Chondrocyte (in vitro differentiated cells): ENCODE data around the gene DCDC1. TPM values are rescaled to one million over a fixed set of nuclear protein-coding genes. Genes with fewer than 3 reads are reported as not detected.
"Not testable (repeated sequence)": the region's sequence is repeated elsewhere in the genome, so short reads cannot be mapped to it uniquely, and the experiment has no call there.

Source experiments
- DNase-seq: peaks from one replicate; pipeline ENCODE4 v3.0.0; 2021; ENCODE audit warnings: mixed read lengths, low spot score
- H3K27ac Mint-ChIP-seq: one replicate; pipeline ENCODE4 v1.8.0; 2021; ENCODE audit warnings: mild to moderate bottlenecking, moderate library complexity, mixed read lengths; ENCODE audit not compliant: unreplicated experiment
- H3K27me3 Mint-ChIP-seq: 2 replicates; pipeline ENCODE4 v1.8.0; 2021; ENCODE audit warnings: low read depth, mixed read lengths
- H3K36me3 Mint-ChIP-seq: 2 replicates; pipeline ENCODE4 v1.8.0; 2021; ENCODE audit warnings: low read depth, mixed read lengths
- H3K4me1 Mint-ChIP-seq: 2 replicates; pipeline ENCODE4 v1.8.0; 2021; ENCODE audit warnings: low read depth, mild to moderate bottlenecking, mixed read lengths
- H3K4me3 Mint-ChIP-seq: one replicate; pipeline ENCODE4 v1.8.0; 2021; ENCODE audit warnings: mild to moderate bottlenecking, moderate library complexity, mixed read lengths; ENCODE audit not compliant: unreplicated experiment
- H3K9me3 Mint-ChIP-seq: 2 replicates; pipeline ENCODE4 v1.8.0; 2021; ENCODE audit warnings: low read depth, mixed read lengths
- total RNA-seq: library from RNA; stranded (reverse); gene quantifications from 3 replicates; pipeline ENCODE4 v1.2.1, GENCODE V29; 2021
- TF ChIP-seq, protein P1 (sequence below): fragments of 200-600 bp; sonication (generic); IDR thresholded peaks from 2 replicates; pipeline ENCODE4 v1.5.0; 2021; ENCODE audit warnings: antibody characterized with exemption, mild to moderate bottlenecking, moderate library complexity

DCDC1 gene
- total RNA-seq, 1 donor from 2014 or later, result not detected

DNA sequence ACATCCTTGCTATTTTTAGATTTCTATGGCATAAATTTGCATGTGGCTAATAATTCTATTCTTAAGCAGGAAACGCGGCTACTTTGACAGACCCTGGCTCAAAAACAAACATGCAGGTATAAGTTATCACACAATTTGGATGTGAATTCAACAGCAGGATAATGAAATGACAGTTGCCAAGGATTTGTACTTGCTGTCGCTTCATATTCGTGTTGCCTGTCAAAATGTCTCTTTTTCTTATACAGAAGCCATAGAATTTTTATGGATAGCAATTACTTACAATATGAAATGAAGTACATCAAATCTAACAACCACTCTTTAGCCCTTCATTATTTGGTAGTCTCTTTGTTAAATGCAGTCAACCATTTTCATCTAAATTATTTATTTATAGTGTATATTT lies 46.4 kb downstream of the DCDC1 start:
- Mint-ChIP-seq H3K9me3 (no peaks in the 10 kb centered on the region), H3K27ac (no peak overlapping the region), H3K4me3 (no peak overlapping the region), H3K36me3 (no peaks in the 10 kb centered on the region), H3K4me1 (no peaks in the 10 kb centered on the region), H3K27me3 (peaks cover 2% of the 10 kb centered on the region)
- TF ChIP-seq, protein P1, sequence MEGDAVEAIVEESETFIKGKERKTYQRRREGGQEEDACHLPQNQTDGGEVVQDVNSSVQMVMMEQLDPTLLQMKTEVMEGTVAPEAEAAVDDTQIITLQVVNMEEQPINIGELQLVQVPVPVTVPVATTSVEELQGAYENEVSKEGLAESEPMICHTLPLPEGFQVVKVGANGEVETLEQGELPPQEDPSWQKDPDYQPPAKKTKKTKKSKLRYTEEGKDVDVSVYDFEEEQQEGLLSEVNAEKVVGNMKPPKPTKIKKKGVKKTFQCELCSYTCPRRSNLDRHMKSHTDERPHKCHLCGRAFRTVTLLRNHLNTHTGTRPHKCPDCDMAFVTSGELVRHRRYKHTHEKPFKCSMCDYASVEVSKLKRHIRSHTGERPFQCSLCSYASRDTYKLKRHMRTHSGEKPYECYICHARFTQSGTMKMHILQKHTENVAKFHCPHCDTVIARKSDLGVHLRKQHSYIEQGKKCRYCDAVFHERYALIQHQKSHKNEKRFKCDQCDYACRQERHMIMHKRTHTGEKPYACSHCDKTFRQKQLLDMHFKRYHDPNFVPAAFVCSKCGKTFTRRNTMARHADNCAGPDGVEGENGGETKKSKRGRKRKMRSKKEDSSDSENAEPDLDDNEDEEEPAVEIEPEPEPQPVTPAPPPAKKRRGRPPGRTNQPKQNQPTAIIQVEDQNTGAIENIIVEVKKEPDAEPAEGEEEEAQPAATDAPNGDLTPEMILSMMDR, result no peak
- no peak for DNase-seq

DNA sequence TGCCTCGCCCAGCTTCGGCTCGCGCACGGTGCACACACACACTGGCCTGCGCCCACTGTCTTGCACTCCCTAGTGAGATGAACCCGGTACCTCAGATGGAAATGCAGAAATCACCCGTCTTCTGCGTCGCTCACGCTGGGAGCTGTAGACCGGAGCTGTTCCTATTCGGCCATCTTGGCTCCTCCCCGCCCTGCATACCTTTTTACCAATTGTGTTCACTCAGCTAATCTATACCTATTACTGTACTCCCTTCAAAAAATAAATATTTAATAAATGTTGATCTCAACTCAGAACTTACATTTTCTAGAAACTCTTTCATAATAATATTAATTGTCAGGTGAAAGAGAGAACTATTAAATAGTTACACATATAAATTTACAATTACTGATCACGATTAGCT lies 48.0 kb downstream of the DCDC1 start:
- H3K27ac Mint-ChIP-seq, H3K27me3 Mint-ChIP-seq, H3K36me3 Mint-ChIP-seq, H3K9me3 Mint-ChIP-seq, DNase-seq, H3K4me1 Mint-ChIP-seq, H3K4me3 Mint-ChIP-seq: not testable (repeated sequence)

DNA sequence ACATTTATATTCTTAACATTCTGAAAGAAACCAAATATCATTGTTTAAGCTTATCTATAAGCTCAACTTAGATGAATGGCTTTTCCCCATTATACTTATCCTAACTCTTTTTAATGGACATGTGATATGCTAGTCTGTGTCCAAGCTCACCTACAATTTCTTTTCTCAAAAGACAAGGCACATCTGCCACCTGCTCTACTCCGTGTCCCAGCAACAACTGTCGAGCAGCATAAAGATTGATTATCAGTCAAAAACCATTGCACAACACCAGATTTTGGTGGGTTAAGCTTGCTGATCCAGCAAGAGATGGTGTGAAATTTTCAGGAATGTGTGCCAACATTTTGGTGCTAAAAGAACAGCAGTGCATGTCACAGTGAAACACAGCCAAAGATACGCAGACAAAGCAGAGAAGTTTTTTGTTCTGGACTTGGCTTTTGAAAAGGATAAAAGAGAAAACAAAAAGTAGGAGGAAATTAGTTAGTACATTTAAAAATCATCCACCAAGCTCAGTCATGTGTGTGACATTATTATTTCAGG lies 65.8 kb downstream of the DCDC1 start:
- H3K9me3 Mint-ChIP-seq, result no peaks in the 10 kb centered on the region

GRCh38 chr11:31301549-31302510 lies 67.7 kb downstream of the DCDC1 start:
- peaks cover 13% of the 10 kb centered on the region for H3K27me3 Mint-ChIP-seq
- no peaks in the 10 kb centered on the region for H3K4me1 Mint-ChIP-seq
- no peaks in the 10 kb centered on the region for H3K9me3 Mint-ChIP-seq
- H3K4me3 Mint-ChIP-seq, result no peak overlapping the region
- no peaks in the 10 kb centered on the region for H3K36me3 Mint-ChIP-seq
- DNase-seq, result no peak
- H3K27ac Mint-ChIP-seq, result no peak overlapping the region
- TF ChIP-seq, protein P1, result no peak

More for the DNA sequence above, 65.8 kb downstream of the DCDC1 start:
- TF ChIP-seq, protein P1, result no peak
- Mint-ChIP-seq H3K36me3 (no peaks in the 10 kb centered on the region), H3K27me3 (peaks cover 15% of the 10 kb centered on the region), H3K4me3 (no peak overlapping the region), H3K27ac (no peak overlapping the region), H3K4me1 (no peaks in the 10 kb centered on the region)
- no peak for DNase-seq

GRCh38 chr11:31295308-31295707 lies 74.2 kb downstream of the DCDC1 start:
- Mint-ChIP-seq H3K9me3 (no peaks in the 10 kb centered on the region), H3K4me1 (no peaks in the 10 kb centered on the region), H3K27ac (no peak overlapping the region), H3K36me3 (no peaks in the 10 kb centered on the region), H3K27me3 (peaks cover 17% of the 10 kb centered on the region), H3K4me3 (no peak overlapping the region)
- TF ChIP-seq, protein P1, result no peak
- no peak for DNase-seq

DNA sequence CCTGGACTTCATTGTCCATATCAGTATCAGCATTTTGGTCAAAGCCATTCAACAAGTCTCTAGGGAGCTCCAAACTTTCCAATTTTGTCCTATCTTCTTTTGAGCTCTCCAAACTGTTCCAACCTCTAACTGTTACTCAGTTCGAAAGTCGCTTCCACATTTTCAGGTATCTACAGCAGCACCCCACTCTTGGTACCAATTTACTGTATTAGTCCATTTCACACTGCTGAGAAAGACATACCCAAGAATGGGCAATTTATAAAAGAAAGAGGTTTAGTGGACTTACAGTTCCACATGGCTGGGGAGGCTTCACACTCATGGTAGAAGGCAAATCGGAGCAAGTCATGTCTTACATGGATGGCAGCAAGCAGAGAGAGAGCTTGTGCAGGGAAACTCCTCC lies 96.0 kb downstream of the DCDC1 start:
- H3K36me3 Mint-ChIP-seq, H3K27ac Mint-ChIP-seq, H3K4me3 Mint-ChIP-seq, H3K4me1 Mint-ChIP-seq, H3K27me3 Mint-ChIP-seq, DNase-seq: not testable (repeated sequence)
- H3K9me3 Mint-ChIP-seq, result peaks cover 27% of the 10 kb centered on the region
